ENCODE data around the gene FHOD3. TPM values are rescaled to one million over a fixed set of nuclear protein-coding genes. Genes with fewer than 3 reads are reported as not detected.

The FHOD3 gene
- total and polyA plus RNA-seq, 2 experiments from 2014 or later: 2.7 to 8.7 TPM

DNA sequence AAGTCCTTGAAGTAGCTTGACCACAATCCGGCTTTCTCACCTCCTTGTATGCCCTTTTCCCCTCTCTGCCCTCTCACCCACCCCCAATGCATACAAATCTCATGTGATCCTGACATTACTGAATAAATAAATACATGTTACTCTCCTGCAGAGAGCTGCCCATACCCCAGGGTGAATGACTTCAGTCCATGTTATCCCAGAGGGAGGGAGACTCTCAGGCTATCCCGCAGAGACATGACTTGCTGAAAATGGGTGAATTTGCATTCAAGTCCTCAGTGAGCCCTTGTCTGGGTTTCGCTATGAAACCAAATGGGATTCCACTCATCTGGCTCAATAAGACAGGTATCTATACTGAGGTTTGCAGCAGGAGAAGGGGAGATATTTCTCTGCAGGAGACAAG lies 168.5 kb downstream of the FHOD3 start (continued):
- no peak for TF ChIP-seq ZNF462 (CRISPR knock-in tag; IDR thresholded peaks at IDR 0.05)
- TF ChIP-seq CREB1 (CRISPR knock-in tag; IDR thresholded peaks at IDR 0.05; ENCODE audit: low read depth): no peak

GRCh38 chr18:36467614-36468013 lies 170.1 kb downstream of the FHOD3 start:
- H3K27ac Mint-ChIP-seq: no peak overlapping the region
- no peaks in the 10 kb centered on the region for H3K9me2 ChIP-seq (ENCODE audit: insufficient read depth)
- DNase-seq (ENCODE audit: low spot score) (no peak), ATAC-seq (no peak)
- peaks cover 38% of the 10 kb centered on the region for H3K4me1 Mint-ChIP-seq
- H3K4me3 ChIP-seq: no peak overlapping the region
- no peaks in the 10 kb centered on the region for H4K20me1 ChIP-seq (replicated peaks; ENCODE audit: insufficient read depth)
- no peaks in the 10 kb centered on the region for H3K36me3 Mint-ChIP-seq (ENCODE audit: low read depth)
- no peak overlapping the region for H3K4me2 ChIP-seq
- H3K27ac ChIP-seq (ENCODE audit: low read depth): no peak overlapping the region
- no peaks in the 10 kb centered on the region for H3K36me3 ChIP-seq (ENCODE audit: insufficient read depth)
- H3K27me3 ChIP-seq (ENCODE audit: insufficient read depth): no peaks in the 10 kb centered on the region
- peaks cover 4% of the 10 kb centered on the region; the same call in 1 of the 2 replicates for H3F3A ChIP-seq (replicated peaks; ENCODE audit: low read depth)
- H3K4me3 Mint-ChIP-seq: no peak overlapping the region
- peaks cover 9% of the 10 kb centered on the region for H3K27me3 Mint-ChIP-seq (ENCODE audit: insufficient read depth, low read depth, poor library complexity)
- H2AFZ ChIP-seq: no peak overlapping the region
- no peaks in the 10 kb centered on the region for H3K79me2 ChIP-seq (replicated peaks; ENCODE audit: insufficient read depth)
- peaks cover 21% of the 10 kb centered on the region for H3K4me1 ChIP-seq (ENCODE audit: insufficient read depth)
- no peaks in the 10 kb centered on the region for H3K9me3 Mint-ChIP-seq
- TF ChIP-seq JUNB (IDR thresholded peaks at IDR 0.05; ENCODE audit: unreplicated experiment) (no peak), CREB1 (CRISPR knock-in tag; IDR thresholded peaks at IDR 0.05; ENCODE audit: low read depth) (no peak), EZH2 (IDR thresholded peaks at IDR 0.05; ENCODE audit: low read depth, unreplicated experiment) (no peak), ZNF331 (CRISPR knock-in tag; IDR thresholded peaks at IDR 0.05; ENCODE audit: low read depth) (no peak), POLR2AphosphoS5 (IDR thresholded peaks at IDR 0.05; ENCODE audit: low read depth) (no peak), REST (IDR thresholded peaks at IDR 0.05; ENCODE audit: unreplicated experiment) (no peak), ETS1 (IDR thresholded peaks at IDR 0.05) (no peak)
- TF ChIP-seq, protein P1, sequence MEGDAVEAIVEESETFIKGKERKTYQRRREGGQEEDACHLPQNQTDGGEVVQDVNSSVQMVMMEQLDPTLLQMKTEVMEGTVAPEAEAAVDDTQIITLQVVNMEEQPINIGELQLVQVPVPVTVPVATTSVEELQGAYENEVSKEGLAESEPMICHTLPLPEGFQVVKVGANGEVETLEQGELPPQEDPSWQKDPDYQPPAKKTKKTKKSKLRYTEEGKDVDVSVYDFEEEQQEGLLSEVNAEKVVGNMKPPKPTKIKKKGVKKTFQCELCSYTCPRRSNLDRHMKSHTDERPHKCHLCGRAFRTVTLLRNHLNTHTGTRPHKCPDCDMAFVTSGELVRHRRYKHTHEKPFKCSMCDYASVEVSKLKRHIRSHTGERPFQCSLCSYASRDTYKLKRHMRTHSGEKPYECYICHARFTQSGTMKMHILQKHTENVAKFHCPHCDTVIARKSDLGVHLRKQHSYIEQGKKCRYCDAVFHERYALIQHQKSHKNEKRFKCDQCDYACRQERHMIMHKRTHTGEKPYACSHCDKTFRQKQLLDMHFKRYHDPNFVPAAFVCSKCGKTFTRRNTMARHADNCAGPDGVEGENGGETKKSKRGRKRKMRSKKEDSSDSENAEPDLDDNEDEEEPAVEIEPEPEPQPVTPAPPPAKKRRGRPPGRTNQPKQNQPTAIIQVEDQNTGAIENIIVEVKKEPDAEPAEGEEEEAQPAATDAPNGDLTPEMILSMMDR (conservative IDR thresholded peaks at IDR 0.05; ENCODE audit: low read depth in 2 of 2): no peak
